ENCODE data around the gene NFKBIA.
A peak's percentile ranks its signal among the peaks of the same experiment; 100 is the strongest.
"Not testable (repeated sequence)": the region's sequence is repeated elsewhere in the genome, so short reads cannot be mapped to it uniquely, and the experiment has no call there.

Gene NFKBIA

DNA sequence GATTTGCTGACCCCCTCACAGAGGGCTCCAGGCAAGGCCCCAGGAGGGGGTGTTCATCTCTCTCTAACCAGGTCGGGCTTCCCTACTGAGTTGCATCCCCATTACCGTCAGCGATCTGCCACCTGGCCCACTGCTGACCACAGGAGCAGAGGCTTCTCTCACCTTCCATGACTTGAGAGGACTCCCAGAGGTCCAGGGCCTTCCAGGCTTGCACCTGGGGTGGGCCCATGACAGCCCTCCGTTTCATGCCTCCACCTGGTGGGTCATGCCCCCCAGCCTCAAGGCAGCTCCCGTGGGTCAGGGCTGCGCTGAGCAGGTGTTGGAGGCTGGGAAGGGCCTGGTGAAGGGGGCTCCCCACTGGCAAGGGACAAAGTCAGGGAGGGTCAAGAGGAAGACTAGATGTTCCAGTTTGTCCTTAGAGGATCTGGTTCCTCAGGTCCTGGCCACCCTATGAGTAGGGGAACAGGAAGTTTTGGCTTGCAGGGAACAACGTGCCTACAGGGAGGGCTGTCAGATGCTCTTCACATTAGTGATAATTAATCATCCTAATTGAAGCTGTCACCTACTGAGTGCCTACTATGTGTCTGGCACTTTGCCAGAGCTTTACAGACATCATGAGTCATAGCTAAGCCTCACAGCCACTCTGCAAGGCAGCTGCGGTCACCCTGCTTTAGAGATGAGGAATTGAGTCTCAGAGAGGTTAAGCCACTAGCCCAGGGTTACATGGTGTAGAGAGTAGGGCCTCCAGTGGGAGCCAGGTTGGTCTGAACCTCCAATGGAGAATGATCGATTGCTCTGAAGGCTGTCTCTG lies 13.8 kb downstream of the NFKBIA start:
- DNase-seq (ENCODE audit: low read depth): peak; percentile 64

- no peak for DNase-seq (ENCODE audit: low read depth)
Measured at GRCh38 chr14:35389315-35389667, 15.3 kb downstream of the NFKBIA start.

- no peak for DNase-seq (ENCODE audit: low read depth)
Measured at GRCh38 chr14:35388656-35389314, 15.8 kb downstream of the NFKBIA start.

DNA sequence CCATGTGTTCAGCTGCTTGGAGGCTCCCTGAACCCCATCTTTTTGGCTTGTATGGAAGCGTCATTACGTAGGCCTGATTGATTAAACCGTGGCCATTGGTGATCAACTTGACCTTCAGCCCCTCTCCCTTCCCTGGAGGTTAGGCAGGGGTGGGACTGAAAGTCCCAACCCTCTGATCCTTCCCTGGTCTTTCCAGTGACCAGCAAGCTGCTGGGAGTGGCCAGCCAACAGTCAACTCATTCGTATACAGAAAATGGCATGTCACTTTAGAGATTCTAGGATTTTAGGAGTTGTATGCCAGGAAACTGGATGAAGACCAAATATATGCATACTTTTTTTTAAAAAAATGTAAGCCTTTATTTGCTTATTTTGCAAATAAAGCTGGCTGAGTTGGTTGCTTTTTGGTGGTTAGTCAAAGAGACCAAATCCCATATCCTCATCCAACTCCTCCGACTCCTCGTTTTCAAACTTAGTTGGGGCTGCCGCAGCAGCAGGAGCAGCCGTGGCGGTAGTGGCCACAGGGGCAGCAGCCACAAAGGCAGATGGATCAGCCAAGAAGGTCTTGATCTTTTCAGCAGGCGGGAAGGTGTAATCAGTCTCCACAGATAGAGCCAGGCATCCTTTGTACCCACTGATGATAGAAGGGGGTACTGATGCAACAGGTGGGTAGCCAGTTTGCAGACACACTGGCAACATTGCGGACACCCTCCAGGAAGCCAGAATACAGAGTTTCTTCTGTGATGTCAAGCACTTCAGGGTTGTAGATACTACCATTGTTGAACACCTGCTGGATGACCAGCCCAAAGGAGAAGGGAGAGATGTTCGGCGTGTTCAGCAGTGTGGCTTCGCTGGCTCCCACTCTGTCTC lies 16.6 kb downstream of the NFKBIA start:
- DNase-seq (ENCODE audit: low read depth): no peak

DNA sequence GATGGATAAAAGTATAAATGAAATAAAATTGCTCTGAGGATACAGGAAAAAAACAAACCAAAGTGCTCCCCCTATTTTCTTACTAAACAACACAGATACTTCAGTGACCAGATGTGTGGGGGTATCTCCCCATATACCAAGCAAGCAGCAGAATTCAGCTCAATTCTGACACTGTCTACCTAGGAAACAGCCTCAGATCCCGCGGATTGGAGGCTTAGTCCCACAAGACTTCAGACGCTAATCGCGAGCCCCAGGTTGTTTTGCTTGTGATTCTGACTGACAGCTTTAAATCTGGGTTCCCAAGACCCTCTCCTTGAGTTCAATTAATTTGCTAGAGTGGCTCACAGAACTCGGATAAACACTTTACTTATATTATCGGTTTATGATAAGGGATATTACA lies 17.3 kb downstream of the NFKBIA start:
- no peak for DNase-seq (ENCODE audit: low read depth)

DNA sequence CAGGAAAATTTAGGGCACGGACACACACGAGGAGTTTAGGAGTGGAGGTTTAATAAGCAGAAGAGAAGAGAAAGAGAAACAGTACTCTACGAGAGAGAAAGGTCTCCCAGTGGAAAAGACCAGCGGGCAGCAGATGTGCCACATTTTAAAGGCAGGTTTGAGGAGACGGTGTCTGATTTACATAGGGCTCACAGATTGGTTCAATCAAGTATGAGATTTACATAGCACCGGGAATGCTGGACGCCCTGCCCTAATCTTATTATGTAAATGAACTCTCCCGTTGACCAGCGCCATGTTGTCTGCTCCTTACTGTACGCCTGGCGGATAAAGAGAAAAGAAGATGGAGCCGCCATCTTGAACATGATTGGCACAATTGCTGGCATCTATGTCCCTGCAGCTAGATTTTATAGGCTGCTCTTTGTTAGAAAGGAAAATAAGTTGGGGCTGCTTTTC lies 17.9 kb downstream of the NFKBIA start:
- DNase-seq (ENCODE audit: low read depth): peak; percentile 58

- DNase-seq (ENCODE audit: low read depth): peak; percentile 99
Measured at GRCh38 chr14:35385042-35385839, 19.3 kb downstream of the NFKBIA start.

DNA sequence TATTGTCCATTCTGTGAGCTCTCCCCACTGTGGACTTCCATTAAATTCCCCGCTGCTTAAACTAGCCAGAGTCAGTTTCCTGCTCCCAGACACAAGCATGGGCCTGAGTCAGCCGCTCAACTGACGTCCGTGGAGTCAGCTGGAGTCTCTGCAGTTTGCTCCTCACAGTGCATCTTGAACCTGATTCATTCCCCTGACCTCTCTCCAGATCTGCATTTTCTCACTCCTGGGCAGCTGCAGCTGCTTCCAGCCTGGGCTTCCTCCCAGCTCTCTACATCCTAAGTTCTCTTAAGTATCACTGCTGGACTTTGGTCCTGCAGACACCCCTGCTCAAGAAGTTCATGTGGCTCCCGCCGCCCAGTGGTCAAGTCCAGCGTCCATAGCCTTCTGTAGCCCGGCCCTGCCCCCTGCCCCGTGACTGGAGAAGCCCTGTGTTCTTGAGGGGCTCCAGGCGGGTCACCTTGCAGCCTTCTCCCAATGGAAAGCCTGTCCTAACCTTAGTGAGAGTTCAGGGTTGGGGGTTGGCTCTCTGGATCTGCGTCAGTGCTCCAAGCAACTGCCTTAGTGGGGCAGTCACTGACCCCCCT lies 20.0 kb downstream of the NFKBIA start:
- peak; percentile 97 for DNase-seq (ENCODE audit: low read depth)

GRCh38 chr14:35383569-35384454 lies 20.7 kb downstream of the NFKBIA start:
- no peak for DNase-seq (ENCODE audit: low read depth)

GRCh38 chr14:35380794-35381193 lies 23.8 kb downstream of the NFKBIA start:
- DNase-seq (ENCODE audit: low read depth): peak; percentile 47

DNA sequence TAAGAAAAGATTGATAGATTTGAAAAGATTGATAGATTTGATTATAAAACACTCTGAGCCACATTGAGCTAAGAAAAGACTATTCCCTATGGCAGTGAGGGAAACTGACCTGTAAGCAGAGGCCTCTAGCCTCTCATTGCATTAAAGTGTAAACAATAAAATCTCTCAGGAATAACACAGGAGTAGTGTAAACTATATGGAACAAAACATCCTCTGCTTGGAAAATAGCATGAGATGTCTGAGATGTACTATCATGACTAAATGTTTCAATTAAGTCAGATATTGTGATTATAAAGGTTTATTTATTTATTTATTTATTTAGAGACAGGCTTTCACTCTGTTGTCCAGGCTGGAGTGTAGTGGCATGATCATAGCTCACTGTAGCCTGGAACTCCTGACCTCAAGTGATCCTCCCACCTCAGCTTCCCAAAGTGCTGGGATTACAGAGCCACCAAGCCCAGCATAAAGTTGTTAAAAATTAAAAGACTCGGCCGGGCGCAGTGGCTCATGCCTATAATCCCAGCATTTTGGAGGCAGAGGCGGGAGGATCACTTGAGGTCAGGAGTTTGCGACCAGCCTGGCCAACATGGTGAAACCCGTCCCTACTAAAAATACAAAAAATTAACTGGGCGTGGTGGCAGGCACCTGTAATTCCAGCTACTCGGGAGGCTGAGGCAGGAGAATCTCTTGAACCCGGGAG lies 25.2 kb downstream of the NFKBIA start:
- not testable (repeated sequence) for DNase-seq (ENCODE audit: low read depth)

DNA sequence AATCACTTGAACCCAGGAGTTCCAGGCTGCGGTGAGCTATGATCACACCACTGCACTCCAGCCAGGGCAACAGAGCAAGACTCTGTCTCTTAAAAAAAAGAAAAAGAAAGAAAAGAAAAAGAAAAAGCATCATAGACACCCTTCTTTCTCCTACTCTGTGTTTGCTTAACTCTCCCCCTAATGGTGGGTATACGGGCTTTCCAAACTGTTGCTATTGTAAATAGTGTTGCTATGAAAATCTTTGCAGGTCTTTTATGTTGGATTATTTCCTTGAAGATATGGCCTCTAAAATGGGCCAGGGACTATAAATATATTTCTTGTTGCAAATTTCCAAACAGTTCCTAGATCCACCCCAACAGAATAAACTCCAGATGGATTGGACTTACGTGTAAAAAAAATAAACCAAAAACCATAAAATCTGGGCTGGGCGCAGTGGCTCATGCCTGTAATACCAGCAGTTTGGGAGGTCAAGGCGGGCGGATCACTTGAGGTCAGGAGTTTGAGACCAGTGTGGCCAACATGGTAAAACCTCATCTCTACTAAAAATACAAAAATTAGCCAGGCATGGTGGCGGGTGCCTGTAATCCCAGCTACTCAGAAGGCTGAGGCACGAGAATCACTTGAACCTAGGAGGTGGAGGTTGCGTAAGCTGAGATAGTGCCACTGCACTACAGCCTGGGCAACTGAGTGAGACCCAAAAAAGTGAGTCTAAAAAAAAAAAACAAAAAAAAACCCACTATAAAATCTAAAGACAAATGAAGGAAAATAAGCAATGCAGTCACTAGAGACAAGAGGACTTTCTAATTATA lies 25.9 kb downstream of the NFKBIA start:
- DNase-seq (ENCODE audit: low read depth): peak; percentile 90

- DNase-seq (ENCODE audit: low read depth): peak; percentile 46
Measured at GRCh38 chr14:35375558-35376025, 29.0 kb downstream of the NFKBIA start.

- DNase-seq (ENCODE audit: low read depth): peak; percentile 98
Measured at GRCh38 chr14:35374263-35374712, 30.3 kb downstream of the NFKBIA start.

DNA sequence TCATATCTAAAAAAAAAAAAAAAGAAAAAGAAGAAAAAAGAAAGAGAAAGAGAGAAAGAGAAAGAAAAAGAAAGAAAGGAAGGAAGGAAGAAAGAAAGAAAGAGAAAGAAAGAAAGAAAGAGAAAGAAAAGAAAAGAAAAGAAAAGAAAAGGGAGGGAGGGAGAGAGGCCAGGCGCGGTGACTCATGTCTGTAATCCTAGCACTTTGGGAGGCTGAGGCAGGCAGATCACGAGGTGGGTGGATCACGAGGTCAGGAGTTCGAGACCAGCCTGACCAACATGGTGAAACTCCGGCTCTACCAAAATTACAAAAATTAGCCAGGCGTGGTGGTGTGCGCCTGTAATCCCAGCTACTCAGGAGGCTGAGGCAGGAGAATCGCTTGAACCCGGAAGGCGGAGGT lies 31.3 kb downstream of the NFKBIA start:
- DNase-seq (ENCODE audit: low read depth): not testable (repeated sequence)

- DNase-seq (ENCODE audit: low read depth): no peak
Measured at GRCh38 chr14:35370969-35371368, 33.6 kb downstream of the NFKBIA start.

- DNase-seq (ENCODE audit: low read depth): no peak
Measured at GRCh38 chr14:35369701-35370191, 34.8 kb downstream of the NFKBIA start.

Data from EH (cell line).